Measurements from ENCODE around the gene FBXL17.
A peak's percentile ranks its signal among the peaks of the same experiment; 100 is the strongest.

FBXL17 gene

GRCh38 chr5:107951309-107951708, 430.6 kb downstream of the FBXL17 start:
- Histone ChIP-seq H2BK15ac (ENCODE audit: low read length) (no peak overlapping the region), H3K9ac (ENCODE audit: low read depth, low read length, poor library complexity) (no peak overlapping the region), H3K4me1 (ENCODE audit: control insufficient read depth in 2 of 2, insufficient read depth in 1 of 2, low read depth in 1 of 2, low read length in 2 of 2) (peaks cover 7 to 12% of the 10 kb centered on the region in 2 donors), H3K36me3 (replicated peaks in 1 of 2; ENCODE audit: control insufficient read depth in 2 of 2, insufficient read depth in 2 of 2, low read length in 2 of 2) (no peaks in the 10 kb centered on the region), H3K27me3 (ENCODE audit: control insufficient read depth in 3 of 3, insufficient read depth in 3 of 3, low read depth in 1 of 3, low read length in 3 of 3) (no peaks in the 10 kb centered on the region), H4K8ac (ENCODE audit: low read depth, low read length) (no peak overlapping the region), H4K91ac (ENCODE audit: low read depth, low read length, poor library complexity) (peak overlapping the region; percentile 19), H3K27ac (replicated peaks; ENCODE audit: low read length) (no peak overlapping the region), H2BK12ac (ENCODE audit: low read length) (no peak overlapping the region), H3K4me3 (ENCODE audit: low read length in 2 of 2) (no peak overlapping the region), H3K18ac (ENCODE audit: low read length) (peak overlapping the region; percentile 8), H2AFZ (ENCODE audit: low read length) (no peak overlapping the region), H2BK5ac (ENCODE audit: low read length) (no peak overlapping the region), H3K79me1 (ENCODE audit: low read depth, low read length) (no peaks in the 10 kb centered on the region), H3K23ac (ENCODE audit: low read depth, low read length, poor library complexity) (no peak overlapping the region), H2AK5ac (ENCODE audit: low read depth, low read length) (no peak overlapping the region), H2BK120ac (ENCODE audit: low read depth, low read length) (no peak overlapping the region), H3K4ac (ENCODE audit: low read length) (no peak overlapping the region), H3K4me2 (ENCODE audit: insufficient read depth, low read length, poor library complexity, severe bottlenecking) (no peak overlapping the region), H3K14ac (ENCODE audit: low read length) (peak overlapping the region; percentile 10), H3K9me3 (replicated peaks in 1 of 2; ENCODE audit: control insufficient read depth in 2 of 2, insufficient read depth in 1 of 2, low read depth in 1 of 2, low read length in 2 of 2) (no peaks in the 10 kb centered on the region)
- DNase-seq (ENCODE audit: low spot score): no peak
- no CpG with 5 or more reads among the region's 3 CpGs for WGBS, 2 donors (ENCODE audit: extremely low coverage in 2 of 2, insufficient read length in 2 of 2, insufficient replicate concordance in 1 of 2)

- no peak overlapping the region for H4K8ac ChIP-seq (ENCODE audit: low read depth, low read length)
- no peaks in the 10 kb centered on the region for H3K9me3 ChIP-seq (replicated peaks in 1 of 2; ENCODE audit: control insufficient read depth in 2 of 2, insufficient read depth in 1 of 2, low read depth in 1 of 2, low read length in 2 of 2)
- no peak overlapping the region for H3K4me3 ChIP-seq (ENCODE audit: low read length in 2 of 2)
- H3K27me3 ChIP-seq (ENCODE audit: control insufficient read depth in 3 of 3, insufficient read depth in 3 of 3, low read depth in 1 of 3, low read length in 3 of 3): no peaks in the 10 kb centered on the region
- no peak overlapping the region for H3K9ac ChIP-seq (ENCODE audit: low read depth, low read length, poor library complexity)
- H3K18ac ChIP-seq (ENCODE audit: low read length): no peak overlapping the region
- H2AFZ ChIP-seq (ENCODE audit: low read length): no peak overlapping the region
- no peaks in the 10 kb centered on the region for H3K79me1 ChIP-seq (ENCODE audit: low read depth, low read length)
- H4K91ac ChIP-seq (ENCODE audit: low read depth, low read length, poor library complexity): no peak overlapping the region
- H3K4ac ChIP-seq (ENCODE audit: low read length): no peak overlapping the region
- DNase-seq (ENCODE audit: low spot score): no peak
- H2BK12ac ChIP-seq (ENCODE audit: low read length): no peak overlapping the region
- no peak overlapping the region for H2BK15ac ChIP-seq (ENCODE audit: low read length)
- H2AK5ac ChIP-seq (ENCODE audit: low read depth, low read length): no peak overlapping the region
- no peak overlapping the region for H3K27ac ChIP-seq (replicated peaks; ENCODE audit: low read length)
- H3K36me3 ChIP-seq (replicated peaks in 1 of 2; ENCODE audit: control insufficient read depth in 2 of 2, insufficient read depth in 2 of 2, low read length in 2 of 2): no peaks in the 10 kb centered on the region
- no peak overlapping the region for H3K14ac ChIP-seq (ENCODE audit: low read length)
- no peak overlapping the region for H2BK5ac ChIP-seq (ENCODE audit: low read length)
- H3K4me2 ChIP-seq (ENCODE audit: insufficient read depth, low read length, poor library complexity, severe bottlenecking): no peak overlapping the region
- no peak overlapping the region for H3K23ac ChIP-seq (ENCODE audit: low read depth, low read length, poor library complexity)
- peaks cover 7 to 10% of the 10 kb centered on the region in 2 donors for H3K4me1 ChIP-seq (ENCODE audit: control insufficient read depth in 2 of 2, insufficient read depth in 1 of 2, low read depth in 1 of 2, low read length in 2 of 2)
- no CpG with 5 or more reads among the region's 5 CpGs for WGBS, 2 donors (ENCODE audit: extremely low coverage in 2 of 2, insufficient read length in 2 of 2, insufficient replicate concordance in 1 of 2)
- H2BK120ac ChIP-seq (ENCODE audit: low read depth, low read length): no peak overlapping the region
These were observed 431.1 kb downstream of the FBXL17 start for GRCh38 chr5:107950776-107951175.

GRCh38 chr5:107949688-107950341, 432.1 kb downstream of the FBXL17 start:
- Histone ChIP-seq H3K23ac (ENCODE audit: low read depth, low read length, poor library complexity) (no peak overlapping the region), H3K4me2 (ENCODE audit: insufficient read depth, low read length, poor library complexity, severe bottlenecking) (no peak overlapping the region), H3K4ac (ENCODE audit: low read length) (no peak overlapping the region), H3K4me1 (ENCODE audit: control insufficient read depth in 2 of 2, insufficient read depth in 1 of 2, low read depth in 1 of 2, low read length in 2 of 2) (peaks cover 7 to 9% of the 10 kb centered on the region in 2 donors), H4K8ac (ENCODE audit: low read depth, low read length) (no peak overlapping the region), H3K9ac (ENCODE audit: low read depth, low read length, poor library complexity) (no peak overlapping the region), H2AK5ac (ENCODE audit: low read depth, low read length) (no peak overlapping the region), H2BK15ac (ENCODE audit: low read length) (no peak overlapping the region), H3K27ac (replicated peaks; ENCODE audit: low read length) (no peak overlapping the region), H3K9me3 (replicated peaks in 1 of 2; ENCODE audit: control insufficient read depth in 2 of 2, insufficient read depth in 1 of 2, low read depth in 1 of 2, low read length in 2 of 2) (no peaks in the 10 kb centered on the region), H3K79me1 (ENCODE audit: low read depth, low read length) (no peaks in the 10 kb centered on the region), H3K36me3 (replicated peaks in 1 of 2; ENCODE audit: control insufficient read depth in 2 of 2, insufficient read depth in 2 of 2, low read length in 2 of 2) (no peaks in the 10 kb centered on the region), H2BK5ac (ENCODE audit: low read length) (no peak overlapping the region), H3K18ac (ENCODE audit: low read length) (no peak overlapping the region), H3K27me3 (ENCODE audit: control insufficient read depth in 3 of 3, insufficient read depth in 3 of 3, low read depth in 1 of 3, low read length in 3 of 3) (no peaks in the 10 kb centered on the region), H3K4me3 (ENCODE audit: low read length in 2 of 2) (no peak overlapping the region), H3K14ac (ENCODE audit: low read length) (no peak overlapping the region), H2BK120ac (ENCODE audit: low read depth, low read length) (no peak overlapping the region), H4K91ac (ENCODE audit: low read depth, low read length, poor library complexity) (no peak overlapping the region), H2AFZ (ENCODE audit: low read length) (no peak overlapping the region), H2BK12ac (ENCODE audit: low read length) (no peak overlapping the region)
- WGBS, 2 donors (ENCODE audit: extremely low coverage in 2 of 2, insufficient read length in 2 of 2, insufficient replicate concordance in 1 of 2): no CpG with 5 or more reads among the region's 6 CpGs
- no peak for DNase-seq (ENCODE audit: low spot score)

- no peak overlapping the region for H3K4me2 ChIP-seq (ENCODE audit: insufficient read depth, low read length, poor library complexity, severe bottlenecking)
- no peak overlapping the region for H4K8ac ChIP-seq (ENCODE audit: low read depth, low read length)
- H3K9me3 ChIP-seq (replicated peaks in 1 of 2; ENCODE audit: control insufficient read depth in 2 of 2, insufficient read depth in 1 of 2, low read depth in 1 of 2, low read length in 2 of 2): no peaks in the 10 kb centered on the region
- no peak overlapping the region for H2AK5ac ChIP-seq (ENCODE audit: low read depth, low read length)
- H2BK120ac ChIP-seq (ENCODE audit: low read depth, low read length): no peak overlapping the region
- no peak for DNase-seq (ENCODE audit: low spot score)
- H3K9ac ChIP-seq (ENCODE audit: low read depth, low read length, poor library complexity): no peak overlapping the region
- H3K27me3 ChIP-seq (ENCODE audit: control insufficient read depth in 3 of 3, insufficient read depth in 3 of 3, low read depth in 1 of 3, low read length in 3 of 3): no peaks in the 10 kb centered on the region
- H3K14ac ChIP-seq (ENCODE audit: low read length): no peak overlapping the region
- H2AFZ ChIP-seq (ENCODE audit: low read length): no peak overlapping the region
- no peak overlapping the region for H3K27ac ChIP-seq (replicated peaks; ENCODE audit: low read length)
- peaks cover 7% of the 10 kb centered on the region in 2 donors for H3K4me1 ChIP-seq (ENCODE audit: control insufficient read depth in 2 of 2, insufficient read depth in 1 of 2, low read depth in 1 of 2, low read length in 2 of 2)
- no peak overlapping the region for H3K18ac ChIP-seq (ENCODE audit: low read length)
- no peak overlapping the region for H2BK5ac ChIP-seq (ENCODE audit: low read length)
- no peak overlapping the region for H3K4ac ChIP-seq (ENCODE audit: low read length)
- no CpG with 5 or more reads among the region's 1 CpG for WGBS, 2 donors (ENCODE audit: extremely low coverage in 2 of 2, insufficient read length in 2 of 2, insufficient replicate concordance in 1 of 2)
- H3K79me1 ChIP-seq (ENCODE audit: low read depth, low read length): no peaks in the 10 kb centered on the region
- H2BK15ac ChIP-seq (ENCODE audit: low read length): no peak overlapping the region
- no peaks in the 10 kb centered on the region for H3K36me3 ChIP-seq (replicated peaks in 1 of 2; ENCODE audit: control insufficient read depth in 2 of 2, insufficient read depth in 2 of 2, low read length in 2 of 2)
- no peak overlapping the region for H3K4me3 ChIP-seq (ENCODE audit: low read length in 2 of 2)
- H3K23ac ChIP-seq (ENCODE audit: low read depth, low read length, poor library complexity): no peak overlapping the region
- no peak overlapping the region for H4K91ac ChIP-seq (ENCODE audit: low read depth, low read length, poor library complexity)
- H2BK12ac ChIP-seq (ENCODE audit: low read length): no peak overlapping the region
These were observed 433.5 kb downstream of the FBXL17 start for GRCh38 chr5:107948377-107948776.
